GM12878 (cell line): ENCODE data around the gene SPATS1. TPM values are rescaled to one million over a fixed set of nuclear protein-coding genes. Genes with fewer than 3 reads are reported as not detected.

Experiments used
- ATAC-seq: fragments of 200-7000 bp; cut with Tn5 transposase; 3 replicates; pipeline ENCODE4 v1.9.1; 2020; ENCODE audit warnings: mild to moderate bottlenecking, moderate library complexity
- BruUV-seq: library from RNA; stranded (reverse); fragments of 400-500 nt; replicated peaks from 2 replicates; lab custom pipeline; 2021; lab: Mats Ljungman, UMichigan
- CTCF ChIA-PET: fragments of 300-600 bp; sonication (Branson Sonifier 250); formaldehyde crosslinking; extraction: SDS; loops from one replicate; lab custom pipeline; 2021; ENCODE audit warnings: inconsistent platforms; lab: Yijun Ruan, JAX
- POLR2A ChIA-PET: fragments of 350-600 bp; formaldehyde crosslinking; extraction: SDS; loops from one replicate; lab custom pipeline; 2021; ENCODE audit warnings: inconsistent platforms; lab: Charles Lee
- RAD21 ChIA-PET: fragments of 300-600 bp; sonication (Branson Sonifier 250); formaldehyde crosslinking; loops from one replicate; lab custom pipeline; 2023; ENCODE audit warnings: antibody characterized with exemption; ENCODE audit not compliant: unreplicated experiment; lab: Charles Lee
- SMC1A ChIA-PET: fragments of 300-600 bp; sonication (Branson Sonifier 250); formaldehyde crosslinking; loops from one replicate; lab custom pipeline; 2023; ENCODE audit not compliant: unreplicated experiment, uncharacterized antibody; lab: Charles Lee
- DNase-seq: peaks from one replicate; pipeline ENCODE4 v3.0.0-alpha.2; 2011; ENCODE audit warnings: low read depth, low spot score
- FAIRE-seq: peaks from 3 replicates; lab custom pipeline; 2011; peaks lifted over from hg19 to GRCh38; lab: Jason Lieb, UNC
- H2AFZ ChIP-seq: 2 replicates; pipeline ENCODE4 v1.6.0; 2011; ENCODE audit warnings: low read depth, low read length, control low read depth; ENCODE audit not compliant: control insufficient read depth
- H3K27ac ChIP-seq: 2 replicates; pipeline ENCODE4 v1.5.1; 2011; ENCODE audit warnings: control low read depth; ENCODE audit not compliant: control insufficient read depth, insufficient read depth
- H3K27me3 ChIP-seq, 2 experiments: replicated peaks in 1 of 2; 2 replicates each; pipeline versions ENCODE4 v1.6.0 to v1.6.1; 2011; ENCODE audit warnings: low read length in 1 of 2; ENCODE audit not compliant: control insufficient read depth in 2 of 2, insufficient read depth in 2 of 2
- H3K36me3 ChIP-seq, 2 experiments: 2 replicates each; pipeline ENCODE4 v1.5.1; 2011; ENCODE audit warnings: low read length in 1 of 2; ENCODE audit not compliant: control insufficient read depth in 2 of 2, insufficient read depth in 2 of 2
- H3K4me1 ChIP-seq: 2 replicates; pipeline ENCODE4 v1.6.1; 2011; ENCODE audit warnings: mild to moderate bottlenecking, low read length, moderate library complexity, mixed read lengths; ENCODE audit not compliant: control insufficient read depth, insufficient read depth
- H3K4me2 ChIP-seq: 2 replicates; pipeline ENCODE4 v1.6.0; 2011; ENCODE audit warnings: control low read depth; ENCODE audit not compliant: control insufficient read depth, insufficient read depth
- H3K4me3 ChIP-seq: fragments of 200-600 bp; sonication (generic); 2 replicates; pipeline ENCODE4 v1.5.1; 2016
- H3K79me2 ChIP-seq: 2 replicates; pipeline ENCODE4 v1.6.0; 2011; ENCODE audit warnings: low read length; ENCODE audit not compliant: control insufficient read depth, insufficient read depth
- H3K9ac ChIP-seq: 2 replicates; pipeline ENCODE4 v1.8.0; 2011; ENCODE audit warnings: low read length, control low read depth, mixed read lengths; ENCODE audit not compliant: control insufficient read depth, insufficient read depth
- H3K9me3 ChIP-seq: replicated peaks from 3 replicates; pipeline ENCODE4 v1.5.1; 2011; ENCODE audit warnings: mild to moderate bottlenecking, low read length; ENCODE audit not compliant: control insufficient read depth, insufficient read depth
- H4K20me1 ChIP-seq: 2 replicates; pipeline ENCODE4 v1.6.0; 2011; ENCODE audit not compliant: control insufficient read depth, insufficient read depth
- CHD4 ChIP-seq: fragments of 200-600 bp; sonication (generic); IDR thresholded peaks from 2 replicates; pipeline ENCODE4 v1.6.1; 2016; ENCODE audit warnings: mild to moderate bottlenecking
- CREB1 ChIP-seq: IDR thresholded peaks from 2 replicates; pipeline ENCODE4 v1.6.1; 2012; ENCODE audit warnings: low read depth, mild to moderate bottlenecking, inconsistent platforms
- IRF4 ChIP-seq: IDR thresholded peaks from 2 replicates; pipeline ENCODE4 v1.6.1; 2011; ENCODE audit warnings: low read depth, low read length
- PAX5 ChIP-seq: IDR thresholded peaks from 2 replicates; pipeline ENCODE4 v1.6.1; 2011; ENCODE audit warnings: low read depth, low read length, borderline replicate concordance
- PML ChIP-seq: IDR thresholded peaks from 2 replicates; pipeline ENCODE4 v1.6.1; 2012; ENCODE audit warnings: low read length, inconsistent platforms
- POU2F2 ChIP-seq: IDR thresholded peaks from 3 replicates; pipeline ENCODE4 v1.6.1; 2011; ENCODE audit warnings: low read depth, mild to moderate bottlenecking, low read length, borderline replicate concordance
- RAD21 ChIP-seq: IDR thresholded peaks from 2 replicates; pipeline ENCODE4 v1.6.1; 2011; ENCODE audit warnings: mild to moderate bottlenecking, low read depth, low read length, moderate library complexity; ENCODE audit not compliant: insufficient read depth
- SMAD1 ChIP-seq: fragments of 450-650 bp; IDR thresholded peaks from 2 replicates; pipeline ENCODE4 v1.6.1; 2018; ENCODE audit warnings: mild to moderate bottlenecking, low read depth; ENCODE audit not compliant: partially characterized antibody
- STAT1 ChIP-seq: fragments of 450-650 bp; conservative IDR thresholded peaks from 2 replicates; pipeline ENCODE4 v1.6.1; 2014; ENCODE audit warnings: antibody characterized with exemption, mild to moderate bottlenecking
- TARDBP ChIP-seq: IDR thresholded peaks from 2 replicates; pipeline ENCODE4 v1.6.1; 2016; ENCODE audit warnings: borderline replicate concordance
- ZNF217 ChIP-seq: fragments of 450-650 bp; IDR thresholded peaks from 2 replicates; pipeline ENCODE4 v1.6.1; 2017; ENCODE audit warnings: antibody characterized with exemption, mild to moderate bottlenecking
- WGBS: methylation state at CpG from one replicate; pipeline ENCODE4 v1.1.6; 2016; ENCODE audit warnings: low lambda C conversion rate; ENCODE audit not compliant: insufficient replicate concordance, insufficient coverage; ENCODE audit errors: missing lambda C conversion rate; 5-methylcytosine and 5-hydroxymethylcytosine counted together
- in situ Hi-C: fragments of 300-500 bp; cut with MboI; formaldehyde crosslinking; loops from 9 replicates; pipeline ENCODE4 v1.14.3; 2018; ENCODE audit warnings: mixed read lengths
- intact Hi-C: fragments of 100-400 bp; cut with micrococcal nuclease; formaldehyde crosslinking; loops from one replicate; pipeline ENCODE4 v1.14.2; 2022; ENCODE audit not compliant: unreplicated experiment
- polyA plus RNA-seq, 11 experiments: library from polyadenylated mRNA; depleted of rRNA in 4 of 11; unstranded in 6 of 11; stranded (reverse) in 5 of 11; fragments of >200 nt; fragmentation: Nextera tagmentation in 4 of 11; fragmentation: Illumina TruSeq in 1 of 11; extraction: Ambion mirVana in 4 of 11; extraction: Trizol in 1 of 11; gene quantifications; 1 replicate in 1 of 11; 2 replicates in 10 of 11; pipeline versions ENCODE4 v1.2.1 to v1.2.3, GENCODE V29; 2011 to 2016; ENCODE audit warnings: inconsistent platforms in 2 of 11, missing spikeins in 2 of 11, low read depth in 1 of 11
- total RNA-seq, 4 experiments: library from RNA; depleted of rRNA in 3 of 4; stranded (reverse); fragments of >200 nt in 3 of 4; fragmentation: Illumina TruSeq in 1 of 4; extraction: Trizol in 1 of 4; gene quantifications; 2 replicates each; pipeline versions ENCODE4 v1.2.1 to v1.2.3, GENCODE V29; 2013 to 2021

The SPATS1 gene
- total and polyA plus RNA-seq, 10 of the 15 experiments (the other 5 are each of a cell fraction or from before 2014, with no cell fraction given) = 0.12 TPM; not detected in 9

- intact Hi-C loops (no loop called here), in situ Hi-C loops (no loop called here)
- ChIA-PET SMC1A (interaction anchor here (1.3 kb wide), 1 partner anchor 32 kb away, joined by 4 read pairs; no protein-coding TSS in a partner anchor), CTCF (no interaction called here), POLR2A (interaction anchor here (0.6 kb wide), 1 partner anchor 63 kb away, joined by 5 read pairs; no protein-coding TSS in a partner anchor), RAD21 (no interaction called here)
- Histone ChIP-seq H3K4me2 (no peak overlapping the region), H3K4me1 (no peaks in the 10 kb centered on the region), H3K27me3 (peaks cover 9 to 10% of the 10 kb centered on the region in 2 experiments), H3K4me3 (no peak overlapping the region), H3K79me2 (no peaks in the 10 kb centered on the region), H3K27ac (no peak overlapping the region), H4K20me1 (no peaks in the 10 kb centered on the region), H2AFZ (no peak overlapping the region), H3K9me3 (no peaks in the 10 kb centered on the region), H3K36me3 (peaks cover 5 to 29% of the 10 kb centered on the region in 2 experiments; a peak in 3 of 4 replicates), H3K9ac (no peak overlapping the region)
- 93% methylated on average over 7 of the region's 8 CpGs for WGBS
- ATAC-seq (no peak), FAIRE-seq (no peak), DNase-seq (no peak)
- TF ChIP-seq CHD4 (no peak), ZNF217 (no peak), PML (no peak), RAD21 (no peak), SMAD1 (no peak), POU2F2 (no peak)
- TF ChIP-seq, all 136 proteins: peak for 0
- BruUV-seq = no TSS peak
Observed at GRCh38 chr6:44301106-44301505, 41.3 kb upstream of the SPATS1 start.

- no peak for ATAC-seq
- Histone ChIP-seq H3K79me2 (no peaks in the 10 kb centered on the region), H3K36me3 (peaks cover 5 to 31% of the 10 kb centered on the region in 2 experiments; a peak in 3 of 4 replicates), H3K4me2 (no peak overlapping the region), H3K4me1 (no peaks in the 10 kb centered on the region), H4K20me1 (no peaks in the 10 kb centered on the region), H3K9me3 (no peaks in the 10 kb centered on the region), H2AFZ (no peak overlapping the region), H3K27ac (no peak overlapping the region), H3K27me3 (peaks cover 2 to 3% of the 10 kb centered on the region in 2 experiments), H3K9ac (no peak overlapping the region), H3K4me3 (no peak overlapping the region)
- in situ Hi-C loops (no loop called here), intact Hi-C loops (no loop called here)
- POLR2A ChIA-PET = no interaction called here
- CTCF ChIA-PET = no interaction called here
- SMC1A ChIA-PET = interaction anchor here (1.3 kb wide), 1 partner anchor 33 kb away, joined by 4 read pairs; no protein-coding TSS in a partner anchor
- 96% methylated on average over 14 of the region's 14 CpGs for WGBS
- no TSS peak for BruUV-seq
- no peak for DNase-seq
- no peak for TF ChIP-seq STAT1
- no peak for TF ChIP-seq IRF4
- no peak for TF ChIP-seq TARDBP
- TF ChIP-seq CREB1 = no peak
- TF ChIP-seq PAX5 = no peak
- no peak for FAIRE-seq
- RAD21 ChIA-PET = no interaction called here
Observed at GRCh38 chr6:44301782-44302564, 40.5 kb upstream of the SPATS1 start.
